ENCODE data around the gene MYO18B. TPM values are rescaled to one million over a fixed set of nuclear protein-coding genes. Genes with fewer than 3 reads are reported as not detected.

Gene MYO18B
- total RNA-seq, 1 experiment from 2014 or later, result 0.05 TPM

GRCh38 chr22:26019596-26019995, 277.6 kb downstream of the MYO18B start:
- no TSS peak for BruUV-seq (replicated peaks)
- TF ChIP-seq SIN3A (IDR thresholded peaks at IDR 0.05; ENCODE audit: low read depth), result no peak
- no peak for TF ChIP-seq RAD21 (IDR thresholded peaks at IDR 0.05; ENCODE audit: low read depth)
- TF ChIP-seq, protein P1, sequence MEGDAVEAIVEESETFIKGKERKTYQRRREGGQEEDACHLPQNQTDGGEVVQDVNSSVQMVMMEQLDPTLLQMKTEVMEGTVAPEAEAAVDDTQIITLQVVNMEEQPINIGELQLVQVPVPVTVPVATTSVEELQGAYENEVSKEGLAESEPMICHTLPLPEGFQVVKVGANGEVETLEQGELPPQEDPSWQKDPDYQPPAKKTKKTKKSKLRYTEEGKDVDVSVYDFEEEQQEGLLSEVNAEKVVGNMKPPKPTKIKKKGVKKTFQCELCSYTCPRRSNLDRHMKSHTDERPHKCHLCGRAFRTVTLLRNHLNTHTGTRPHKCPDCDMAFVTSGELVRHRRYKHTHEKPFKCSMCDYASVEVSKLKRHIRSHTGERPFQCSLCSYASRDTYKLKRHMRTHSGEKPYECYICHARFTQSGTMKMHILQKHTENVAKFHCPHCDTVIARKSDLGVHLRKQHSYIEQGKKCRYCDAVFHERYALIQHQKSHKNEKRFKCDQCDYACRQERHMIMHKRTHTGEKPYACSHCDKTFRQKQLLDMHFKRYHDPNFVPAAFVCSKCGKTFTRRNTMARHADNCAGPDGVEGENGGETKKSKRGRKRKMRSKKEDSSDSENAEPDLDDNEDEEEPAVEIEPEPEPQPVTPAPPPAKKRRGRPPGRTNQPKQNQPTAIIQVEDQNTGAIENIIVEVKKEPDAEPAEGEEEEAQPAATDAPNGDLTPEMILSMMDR (IDR thresholded peaks at IDR 0.05 in 2 of 3, conservative IDR thresholded peaks at IDR 0.05 in 1 of 3; ENCODE audit: borderline replicate concordance in 1 of 3, insufficient read depth in 1 of 3, low read depth in 2 of 3, low read length in 2 of 3), result no peak
- TF ChIP-seq YY1 (IDR thresholded peaks at IDR 0.05; ENCODE audit: extremely low read depth, insufficient replicate concordance, low read depth, low read length), result no peak
- TF ChIP-seq ATF3 (IDR thresholded peaks at IDR 0.05), result no peak
- no peak for TF ChIP-seq ZNF274 (IDR thresholded peaks at IDR 0.05; ENCODE audit: low read depth, low read length)
- TF ChIP-seq POLR2A (IDR thresholded peaks at IDR 0.05; ENCODE audit: borderline replicate concordance, extremely low read depth, insufficient read depth, insufficient read length), result no peak
- Histone ChIP-seq H2AFZ (ENCODE audit: low read depth, low read length, poor library complexity, severe bottlenecking) (no peak overlapping the region), H3K4me1 (ENCODE audit: control insufficient read depth in 1 of 2, insufficient read depth in 2 of 2, low read length in 2 of 2) (no peaks in the 10 kb centered on the region), H3K27ac (ENCODE audit: low read depth, low read length) (no peak overlapping the region), H3K9me3 (ENCODE audit: control insufficient read depth in 1 of 2, insufficient read depth in 1 of 2, low read depth in 1 of 2, low read length in 2 of 2) (no peaks in the 10 kb centered on the region), H3K27me3 (ENCODE audit: insufficient read depth, low read length) (no peaks in the 10 kb centered on the region), H3K4me3 (replicated peaks in 1 of 2; ENCODE audit: low read depth in 1 of 2, low read length in 2 of 2) (no peak overlapping the region), H3K9me2 (ENCODE audit: insufficient read depth) (no peaks in the 10 kb centered on the region), H3K9ac (ENCODE audit: low read length) (no peak overlapping the region), H3K4me2 (ENCODE audit: low read length) (no peak overlapping the region), H3K79me2 (ENCODE audit: insufficient read depth, low read length) (no peaks in the 10 kb centered on the region), H3K36me3 (ENCODE audit: control insufficient read depth in 1 of 2, insufficient read depth in 2 of 2, low read length in 2 of 2) (no peaks in the 10 kb centered on the region), H4K20me1 (ENCODE audit: insufficient read depth) (no peaks in the 10 kb centered on the region)
- RAD21 ChIA-PET (ENCODE audit: low non-redundant PET in 1 of 2, low total read pairs in 2 of 2, uncharacterized antibody in 2 of 2, unreplicated experiment in 2 of 2), result no interaction called here
- POLR2A ChIA-PET, result no interaction called here
- DNase-seq (ENCODE audit: low read depth, low spot score), result no peak
- no peak for ATAC-seq
- CTCF ChIA-PET, result no interaction called here
- intact Hi-C loops (cut with micrococcal nuclease), result no loop called here

- H3K4me1 ChIP-seq (ENCODE audit: control insufficient read depth in 1 of 2, insufficient read depth in 2 of 2, low read length in 2 of 2), result no peaks in the 10 kb centered on the region
- TF ChIP-seq, protein P2, sequence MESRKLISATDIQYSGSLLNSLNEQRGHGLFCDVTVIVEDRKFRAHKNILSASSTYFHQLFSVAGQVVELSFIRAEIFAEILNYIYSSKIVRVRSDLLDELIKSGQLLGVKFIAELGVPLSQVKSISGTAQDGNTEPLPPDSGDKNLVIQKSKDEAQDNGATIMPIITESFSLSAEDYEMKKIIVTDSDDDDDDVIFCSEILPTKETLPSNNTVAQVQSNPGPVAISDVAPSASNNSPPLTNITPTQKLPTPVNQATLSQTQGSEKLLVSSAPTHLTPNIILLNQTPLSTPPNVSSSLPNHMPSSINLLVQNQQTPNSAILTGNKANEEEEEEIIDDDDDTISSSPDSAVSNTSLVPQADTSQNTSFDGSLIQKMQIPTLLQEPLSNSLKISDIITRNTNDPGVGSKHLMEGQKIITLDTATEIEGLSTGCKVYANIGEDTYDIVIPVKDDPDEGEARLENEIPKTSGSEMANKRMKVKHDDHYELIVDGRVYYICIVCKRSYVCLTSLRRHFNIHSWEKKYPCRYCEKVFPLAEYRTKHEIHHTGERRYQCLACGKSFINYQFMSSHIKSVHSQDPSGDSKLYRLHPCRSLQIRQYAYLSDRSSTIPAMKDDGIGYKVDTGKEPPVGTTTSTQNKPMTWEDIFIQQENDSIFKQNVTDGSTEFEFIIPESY (IDR thresholded peaks at IDR 0.05; ENCODE audit: extremely low read depth, insufficient replicate concordance, low read length), result no peak
- TF ChIP-seq ZNF274 (IDR thresholded peaks at IDR 0.05; ENCODE audit: low read depth, low read length), result no peak
- TF ChIP-seq, protein P3, sequence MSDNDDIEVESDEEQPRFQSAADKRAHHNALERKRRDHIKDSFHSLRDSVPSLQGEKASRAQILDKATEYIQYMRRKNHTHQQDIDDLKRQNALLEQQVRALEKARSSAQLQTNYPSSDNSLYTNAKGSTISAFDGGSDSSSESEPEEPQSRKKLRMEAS (IDR thresholded peaks at IDR 0.05), result no peak
- TF ChIP-seq ATF3 (IDR thresholded peaks at IDR 0.05), result no peak
- TF ChIP-seq SP1 (IDR thresholded peaks at IDR 0.05; ENCODE audit: low read depth), result no peak
- TF ChIP-seq EZH2 (IDR thresholded peaks at IDR 0.05), result no peak
- no peak for TF ChIP-seq CBX3 (IDR thresholded peaks at IDR 0.05; ENCODE audit: low read depth)
- H3K9me3 ChIP-seq (ENCODE audit: control insufficient read depth in 1 of 2, insufficient read depth in 1 of 2, low read depth in 1 of 2, low read length in 2 of 2), result no peaks in the 10 kb centered on the region
- H3K27ac ChIP-seq (ENCODE audit: low read depth, low read length), result no peak overlapping the region
- ChIA-PET RAD21 (ENCODE audit: low non-redundant PET in 1 of 2, low total read pairs in 2 of 2, uncharacterized antibody in 2 of 2, unreplicated experiment in 2 of 2) (no interaction called here), CTCF (no interaction called here), POLR2A (no interaction called here)
- H3K9me2 ChIP-seq (ENCODE audit: insufficient read depth), result no peaks in the 10 kb centered on the region
- no peak overlapping the region for H3K9ac ChIP-seq (ENCODE audit: low read length)
- H3K4me2 ChIP-seq (ENCODE audit: low read length), result no peak overlapping the region
- intact Hi-C loops (cut with micrococcal nuclease), result no loop called here
- H4K20me1 ChIP-seq (ENCODE audit: insufficient read depth), result no peaks in the 10 kb centered on the region
- H3K79me2 ChIP-seq (ENCODE audit: insufficient read depth, low read length), result no peaks in the 10 kb centered on the region
- no peak overlapping the region for H2AFZ ChIP-seq (ENCODE audit: low read depth, low read length, poor library complexity, severe bottlenecking)
- DNase-seq (ENCODE audit: low read depth, low spot score), result no peak
- H3K4me3 ChIP-seq (replicated peaks in 1 of 2; ENCODE audit: low read depth in 1 of 2, low read length in 2 of 2), result no peak overlapping the region
- BruUV-seq (replicated peaks), result no TSS peak
- no peaks in the 10 kb centered on the region for H3K36me3 ChIP-seq (ENCODE audit: control insufficient read depth in 1 of 2, insufficient read depth in 2 of 2, low read length in 2 of 2)
- ATAC-seq, result no peak
- no peaks in the 10 kb centered on the region; the same call in 1 of the 2 replicates for H3K27me3 ChIP-seq (ENCODE audit: insufficient read depth, low read length)
Measured at GRCh38 chr22:26021516-26021915, 279.5 kb downstream of the MYO18B start.
